ENCODE measurements around the gene PTPRN2. TPM values are rescaled to one million over a fixed set of nuclear protein-coding genes. Genes with fewer than 3 reads are reported as not detected.

PTPRN2 gene
- total and polyA plus RNA-seq, 2 of the 8 experiments (the other 6 are each of a cell fraction or from before 2014, with no cell fraction given), result 2.6 to 4.5 TPM

- TF ChIP-seq RBBP5 (IDR thresholded peaks at IDR 0.05; ENCODE audit: borderline replicate concordance, low read depth, low read length), result no peak
- no peak for TF ChIP-seq EZH2 (IDR thresholded peaks at IDR 0.05; ENCODE audit: low read depth, low read length, severe bottlenecking)
Measured at GRCh38 chr7:158185653-158186052, 402.0 kb downstream of the PTPRN2 start (continued).

Data from H1 (cell line).